ENCODE results near the gene TOGARAM1.

The TOGARAM1 gene

DNA sequence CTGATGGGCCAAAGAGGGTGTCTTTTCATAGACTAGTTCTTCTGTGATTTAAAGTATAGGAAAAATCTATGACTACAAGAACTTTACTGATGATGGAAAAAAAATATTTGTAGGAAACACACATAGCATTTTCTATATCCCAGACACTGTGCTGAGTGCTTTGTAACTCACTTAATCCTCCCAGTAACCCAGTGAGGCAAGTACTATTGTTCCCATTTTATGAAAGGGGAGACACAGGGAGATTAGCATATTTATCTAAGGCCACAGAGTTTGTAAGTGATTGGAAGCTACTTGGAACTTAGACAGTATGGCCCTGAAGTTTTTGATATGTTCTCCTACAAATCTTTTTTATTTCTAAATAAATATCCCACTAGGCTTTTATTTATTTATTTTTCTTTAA, 141.8 kb downstream of the TOGARAM1 start:
- no peak for DNase-seq

DNA sequence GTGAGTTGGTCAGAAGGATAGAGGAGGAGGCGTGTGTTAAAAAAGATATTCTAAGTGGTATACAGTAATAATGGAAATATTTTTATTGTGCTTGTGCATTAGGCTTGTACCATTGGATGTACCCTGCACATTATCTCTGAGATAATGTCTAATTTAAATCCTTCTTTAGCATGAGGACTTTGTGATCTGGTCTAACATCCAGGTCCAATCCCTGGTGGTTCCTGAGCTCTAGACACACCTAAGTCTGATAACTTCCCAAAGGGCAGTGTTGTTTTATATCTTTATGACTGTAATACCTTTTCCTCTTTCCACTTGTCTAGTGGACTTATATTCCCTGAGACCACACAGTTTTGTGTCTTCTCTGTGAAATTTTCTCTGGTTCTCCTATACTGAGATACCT, 142.6 kb downstream of the TOGARAM1 start:
- no peak for DNase-seq

- no peak for DNase-seq
Observed at GRCh38 chr14:45112896-45113781, 151.1 kb downstream of the TOGARAM1 start.

GRCh38 chr14:45114327-45114726, 152.3 kb downstream of the TOGARAM1 start:
- DNase-seq, result no peak

DNA sequence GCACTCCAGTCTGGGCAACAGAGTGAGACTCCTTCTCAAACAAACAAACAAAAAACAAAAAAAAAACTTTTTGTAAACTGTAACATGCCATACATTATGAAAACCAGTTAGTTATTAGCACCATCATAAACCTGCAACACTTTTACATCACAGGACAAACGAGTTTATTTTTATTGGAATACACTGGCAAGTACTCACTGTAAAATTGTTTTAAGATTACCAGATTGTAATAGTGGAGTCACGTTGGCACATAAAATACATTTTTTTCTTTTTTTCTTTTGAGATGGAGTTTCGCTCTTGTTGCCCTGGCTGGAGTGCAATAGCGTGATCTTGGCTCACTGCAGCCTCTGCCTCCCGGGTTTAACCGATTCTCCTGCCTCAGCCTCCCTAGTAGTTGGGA, 156.6 kb downstream of the TOGARAM1 start:
- no peak for DNase-seq

DNA sequence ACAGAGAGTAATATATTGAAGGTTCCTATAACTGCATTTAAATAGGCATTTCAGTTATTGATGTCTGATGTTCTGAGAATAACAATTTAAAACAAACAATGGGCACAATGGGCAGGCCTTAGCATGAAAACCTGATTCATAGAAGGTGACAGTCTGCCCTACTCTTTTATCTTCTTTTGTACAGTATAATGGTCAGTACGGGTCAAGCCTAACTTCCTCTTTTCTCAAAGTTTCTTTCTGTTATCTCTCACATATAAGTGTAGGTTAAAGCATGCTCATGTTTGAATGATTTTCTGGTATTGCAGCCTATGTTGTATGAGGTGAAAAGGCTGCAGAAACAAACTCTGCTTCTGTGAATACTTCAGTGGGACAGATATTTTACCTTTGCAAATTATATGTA, 158.1 kb downstream of the TOGARAM1 start:
- DNase-seq, result no peak

DNA sequence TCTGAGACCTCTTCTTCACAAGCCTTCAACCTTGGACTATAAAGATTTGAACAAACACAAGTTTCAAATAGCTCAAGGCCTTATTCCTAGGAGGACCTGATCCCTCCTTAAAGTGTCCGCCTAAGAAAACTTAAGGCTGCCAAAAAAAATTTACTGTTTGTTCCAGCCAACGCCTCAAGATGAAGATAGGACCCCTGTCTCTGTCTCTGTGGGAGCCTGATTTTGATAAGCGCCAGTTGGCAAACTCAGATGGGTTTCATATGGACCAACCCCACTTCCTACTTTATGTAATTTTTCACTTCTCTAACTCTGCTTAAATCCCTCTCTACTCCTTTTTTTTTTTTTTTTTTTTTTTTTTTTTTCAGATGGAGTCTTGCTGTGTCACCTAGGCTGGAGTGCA, 161.3 kb downstream of the TOGARAM1 start:
- no peak for DNase-seq

Data from Kasumi-1 (cell line).